ENCODE results near the gene SERPINA1. TPM values are rescaled to one million over a fixed set of nuclear protein-coding genes. Genes with fewer than 3 reads are reported as not detected.

The SERPINA1 gene
- total RNA-seq, 1 experiment from 2014 or later, result 4.9 TPM

- no peak for DNase-seq (ENCODE audit: low read depth, low spot score)
- Histone ChIP-seq H3K27ac (ENCODE audit: low read length) (no peak overlapping the region), H3K36me3 (ENCODE audit: control insufficient read depth, insufficient read depth, low read length) (no peaks in the 10 kb centered on the region), H3K27me3 (ENCODE audit: control insufficient read depth, insufficient read depth, low read length) (no peaks in the 10 kb centered on the region), H3K4me3 (ENCODE audit: low read depth in 2 of 2, low read length in 2 of 2) (no peak overlapping the region), H3K9me3 (ENCODE audit: control insufficient read depth, insufficient read depth, low read depth, low read length) (no peaks in the 10 kb centered on the region), H3K4me1 (ENCODE audit: control insufficient read depth, insufficient read depth, low read length) (no peaks in the 10 kb centered on the region)
- TF ChIP-seq REST (IDR thresholded peaks at IDR 0.05; ENCODE audit: insufficient read depth in 1 of 2, low read depth in 2 of 2, low read length in 1 of 2), result no peak
- TF ChIP-seq SIN3A (IDR thresholded peaks at IDR 0.05; ENCODE audit: borderline replicate concordance, insufficient read depth, low read depth, low read length), result no peak
- TF ChIP-seq TCF7L2 (IDR thresholded peaks at IDR 0.05; ENCODE audit: low read depth, low read length), result no peak
- TF ChIP-seq CTCF (IDR thresholded peaks at IDR 0.05), result no peak
- no peak for TF ChIP-seq POLR2AphosphoS5 (IDR thresholded peaks at IDR 0.05; ENCODE audit: low read depth, low read length)
- BruUV-seq (replicated peaks), result no TSS peak
- POLR2A ChIA-PET, result no interaction called here
- in situ Hi-C loops (cut with HindIII; ENCODE audit: low pct_unique_long_range_greater_than_20kb, low sequenced_read_pairs), result no loop called here
- intact Hi-C loops (cut with micrococcal nuclease; ENCODE audit: unreplicated experiment), result no loop called here
- ATAC-seq, result no peak
- CTCF ChIA-PET, result no interaction called here
These were observed 12.7 kb upstream of the SERPINA1 start for GRCh38 chr14:94401083-94401482.

- no peaks in the 10 kb centered on the region for H3K27me3 ChIP-seq (ENCODE audit: control insufficient read depth, insufficient read depth, low read length)
- H3K27ac ChIP-seq (ENCODE audit: low read length), result no peak overlapping the region
- in situ Hi-C loops (cut with HindIII; ENCODE audit: low pct_unique_long_range_greater_than_20kb, low sequenced_read_pairs), result no loop called here
- no peaks in the 10 kb centered on the region for H3K9me3 ChIP-seq (ENCODE audit: control insufficient read depth, insufficient read depth, low read depth, low read length)
- intact Hi-C loops (cut with micrococcal nuclease; ENCODE audit: unreplicated experiment), result no loop called here
- ChIA-PET CTCF (no interaction called here), POLR2A (no interaction called here)
- H3K4me3 ChIP-seq (ENCODE audit: low read depth in 2 of 2, low read length in 2 of 2), result no peak overlapping the region
- no peaks in the 10 kb centered on the region for H3K4me1 ChIP-seq (ENCODE audit: control insufficient read depth, insufficient read depth, low read length)
- H3K36me3 ChIP-seq (ENCODE audit: control insufficient read depth, insufficient read depth, low read length), result no peaks in the 10 kb centered on the region
- DNase-seq (ENCODE audit: low read depth, low spot score) (no peak), ATAC-seq (no peak)
- no TSS peak for BruUV-seq (replicated peaks)
- TF ChIP-seq POLR2AphosphoS5 (IDR thresholded peaks at IDR 0.05; ENCODE audit: low read depth, low read length), result no peak
- no peak for TF ChIP-seq SIN3A (IDR thresholded peaks at IDR 0.05; ENCODE audit: borderline replicate concordance, insufficient read depth, low read depth, low read length)
- TF ChIP-seq CTCF (IDR thresholded peaks at IDR 0.05), result no peak
- TF ChIP-seq TCF7L2 (IDR thresholded peaks at IDR 0.05; ENCODE audit: low read depth, low read length), result no peak
- TF ChIP-seq REST (IDR thresholded peaks at IDR 0.05; ENCODE audit: insufficient read depth in 1 of 2, low read depth in 2 of 2, low read length in 1 of 2), result no peak
These were observed 12.0 kb upstream of the SERPINA1 start for GRCh38 chr14:94400422-94400841.

Data from Panc1 (cell line).